Gastroesophageal sphincter (tissue), 4 donors: ENCODE measurements around the gene GUCA1C. TPM values are rescaled to one million over a fixed set of nuclear protein-coding genes. Genes with fewer than 3 reads are reported as not detected.

Experiments
- ATAC-seq: fragments of 150-250 bp; one replicate; pipeline ENCODE4 v1.9.1; 2016; ENCODE audit warnings: mild to moderate bottlenecking, moderate library complexity
- H3K27ac ChIP-seq, 4 donors: fragments of 200-600 bp; sonication (generic) in 3 of 4; 1 replicate in 3 of 4; 2 replicates in 1 of 4; pipeline ENCODE4 v1.5.1; 2016 to 2019
- H3K27me3 ChIP-seq: fragments of 200-600 bp; sonication (generic); one replicate; pipeline ENCODE4 v1.5.1; 2019
- H3K36me3 ChIP-seq, 2 donors: fragments of 200-600 bp; sonication (generic); one replicate each; pipeline ENCODE4 v1.5.1; 2019; ENCODE audit warnings: control low read depth in 1 of 2
- H3K4me1 ChIP-seq, 3 donors: fragments of 200-600 bp; sonication (generic); 1 replicate in 2 of 3; 2 replicates in 1 of 3; pipeline ENCODE4 v1.5.1; 2016 to 2019; ENCODE audit warnings: control low read depth in 2 of 3
- H3K4me3 ChIP-seq, 2 donors: fragments of 200-600 bp; sonication (generic); one replicate each; pipeline ENCODE4 v1.5.1; 2019; ENCODE audit warnings: mild to moderate bottlenecking in 1 of 2, moderate library complexity in 1 of 2
- H3K9me3 ChIP-seq, 3 donors: fragments of 200-600 bp; sonication (generic); one replicate each; pipeline ENCODE4 v1.5.1; 2017 to 2019; ENCODE audit warnings: control low read depth in 2 of 3
- EP300 ChIP-seq: sonication (generic); formaldehyde crosslinking; IDR thresholded peaks from one replicate; pipeline ENCODE4 v1.6.1; 2017; ENCODE audit warnings: antibody characterized with exemption, mild to moderate bottlenecking
- POLR2A ChIP-seq, 2 donors: fragments of 450-650 bp; IDR thresholded peaks; one replicate each; pipeline ENCODE4 v1.6.1; 2017; ENCODE audit warnings: antibody characterized with exemption in 2 of 2, mild to moderate bottlenecking in 2 of 2, moderate library complexity in 1 of 2
- POLR2AphosphoS5 ChIP-seq: sonication (generic); formaldehyde crosslinking; IDR thresholded peaks from one replicate; pipeline ENCODE4 v1.6.1; 2017; ENCODE audit warnings: antibody characterized with exemption
- WGBS, 2 donors: methylation state at CpG; one replicate each; pipeline ENCODE4 v1.1.5; 2018; ENCODE audit warnings: low coverage in 1 of 2; 5-methylcytosine and 5-hydroxymethylcytosine counted together
- total RNA-seq, 4 donors: library from RNA; depleted of rRNA; stranded (reverse); fragments of >200 nt; gene quantifications; one replicate each; pipeline ENCODE4 v1.1.0, GENCODE V29; 2016
- TF ChIP-seq, protein P1 (sequence below), 4 experiments: fragments of 200-600 bp in 2 of 4; fragments of 450-650 bp in 2 of 4; sonication (generic) in 1 of 4; IDR thresholded peaks; one replicate each; pipeline ENCODE4 v1.5.1; 2017 to 2019; ENCODE audit warnings: antibody characterized with exemption in 4 of 4, mild to moderate bottlenecking in 2 of 4, moderate library complexity in 2 of 4

The GUCA1C gene
- total RNA-seq, 4 donors from 2014 or later, result not detected

DNA sequence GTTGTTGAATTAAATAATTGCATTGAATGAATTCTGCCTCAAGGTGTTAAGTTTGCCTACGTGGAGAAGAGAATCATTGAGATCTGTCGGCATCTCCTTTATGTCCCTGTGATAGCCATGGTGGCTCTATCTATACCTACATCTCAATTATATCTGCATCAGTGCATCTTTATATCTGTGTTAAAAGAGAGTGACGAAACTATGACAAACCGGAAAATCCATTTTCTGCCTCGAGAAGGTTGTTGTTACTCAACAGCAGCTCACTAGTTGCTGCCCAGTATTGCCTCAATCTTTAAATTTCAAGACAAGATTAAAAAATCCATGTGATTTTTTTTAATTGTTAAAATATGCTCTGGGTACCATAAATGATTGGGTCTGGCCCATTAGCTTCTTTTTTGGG, 58.7 kb downstream of the GUCA1C start:
- no peaks in the 10 kb centered on the region for H3K27me3 ChIP-seq
- 84 to 85% methylated on average over 5 of the region's 5 CpGs for WGBS, 2 donors
- TF ChIP-seq, protein P1, sequence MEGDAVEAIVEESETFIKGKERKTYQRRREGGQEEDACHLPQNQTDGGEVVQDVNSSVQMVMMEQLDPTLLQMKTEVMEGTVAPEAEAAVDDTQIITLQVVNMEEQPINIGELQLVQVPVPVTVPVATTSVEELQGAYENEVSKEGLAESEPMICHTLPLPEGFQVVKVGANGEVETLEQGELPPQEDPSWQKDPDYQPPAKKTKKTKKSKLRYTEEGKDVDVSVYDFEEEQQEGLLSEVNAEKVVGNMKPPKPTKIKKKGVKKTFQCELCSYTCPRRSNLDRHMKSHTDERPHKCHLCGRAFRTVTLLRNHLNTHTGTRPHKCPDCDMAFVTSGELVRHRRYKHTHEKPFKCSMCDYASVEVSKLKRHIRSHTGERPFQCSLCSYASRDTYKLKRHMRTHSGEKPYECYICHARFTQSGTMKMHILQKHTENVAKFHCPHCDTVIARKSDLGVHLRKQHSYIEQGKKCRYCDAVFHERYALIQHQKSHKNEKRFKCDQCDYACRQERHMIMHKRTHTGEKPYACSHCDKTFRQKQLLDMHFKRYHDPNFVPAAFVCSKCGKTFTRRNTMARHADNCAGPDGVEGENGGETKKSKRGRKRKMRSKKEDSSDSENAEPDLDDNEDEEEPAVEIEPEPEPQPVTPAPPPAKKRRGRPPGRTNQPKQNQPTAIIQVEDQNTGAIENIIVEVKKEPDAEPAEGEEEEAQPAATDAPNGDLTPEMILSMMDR (IDR thresholded peaks at IDR 0.05), result no peak
- TF ChIP-seq POLR2AphosphoS5 (no peak), POLR2A (IDR thresholded peaks at IDR 0.05) (no peak), EP300 (no peak)
- ATAC-seq, result no peak
- H3K27ac ChIP-seq, result no peak overlapping the region
- no peaks in the 10 kb centered on the region for H3K4me1 ChIP-seq
- no peak overlapping the region for H3K4me3 ChIP-seq
- no peaks in the 10 kb centered on the region for H3K36me3 ChIP-seq
- no peaks in the 10 kb centered on the region for H3K9me3 ChIP-seq

DNA sequence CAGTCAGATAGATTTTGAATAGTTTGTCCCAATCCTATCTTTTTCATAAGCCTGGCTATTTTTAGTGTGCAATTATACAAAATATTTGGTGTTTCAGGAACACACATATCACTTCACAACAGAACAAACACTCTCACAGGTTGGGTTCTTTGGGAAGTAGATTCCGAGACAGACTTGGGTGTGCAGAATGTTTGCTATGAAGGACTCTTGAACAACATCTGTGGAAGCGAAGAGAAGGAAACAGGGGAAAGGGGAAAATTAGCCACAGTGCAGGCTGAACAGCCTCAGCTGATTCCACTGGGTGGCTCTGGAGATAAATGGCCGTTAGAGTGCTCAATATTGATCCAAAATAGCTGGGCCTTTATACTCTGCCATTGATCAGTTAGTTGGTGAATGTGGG, 61.8 kb downstream of the GUCA1C start:
- no peak for ATAC-seq

DNA sequence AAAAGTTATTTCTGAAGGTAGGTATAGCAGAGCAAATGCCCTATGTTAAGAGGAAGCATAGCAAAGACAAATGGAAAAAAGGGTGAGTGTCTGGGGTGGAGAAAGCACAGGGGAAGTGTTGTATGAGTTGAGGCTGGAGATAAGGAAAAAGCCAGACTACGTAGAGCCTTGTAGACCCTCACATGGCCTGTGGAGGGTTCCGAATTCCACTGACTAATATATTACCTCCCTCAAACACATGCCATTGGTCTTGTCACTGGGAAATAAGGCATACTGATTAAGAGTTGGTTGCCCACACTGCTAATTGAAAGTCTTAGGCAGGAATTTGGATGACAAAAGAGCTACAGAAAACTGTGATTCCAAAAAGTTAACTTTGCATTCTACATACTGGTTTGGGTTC, 65.9 kb downstream of the GUCA1C start:
- H3K27ac ChIP-seq, result no peak overlapping the region
- 76 to 96% methylated on average over 2 of the region's 2 CpGs for WGBS, 2 donors
- TF ChIP-seq, protein P1 (IDR thresholded peaks at IDR 0.05), result no peak
- no peak for TF ChIP-seq POLR2AphosphoS5
- TF ChIP-seq EP300, result no peak
- no peak for TF ChIP-seq POLR2A (IDR thresholded peaks at IDR 0.05)
- no peaks in the 10 kb centered on the region for H3K27me3 ChIP-seq
- H3K4me3 ChIP-seq, result no peak overlapping the region
- H3K4me1 ChIP-seq, result no peaks in the 10 kb centered on the region
- no peaks in the 10 kb centered on the region for H3K36me3 ChIP-seq
- ATAC-seq, result no peak
- H3K9me3 ChIP-seq, result no peaks in the 10 kb centered on the region

More for the DNA sequence above, 61.8 kb downstream of the GUCA1C start:
- Histone ChIP-seq H3K27me3 (no peaks in the 10 kb centered on the region), H3K4me3 (no peak overlapping the region), H3K36me3 (no peaks in the 10 kb centered on the region), H3K4me1 (no peaks in the 10 kb centered on the region), H3K9me3 (no peaks in the 10 kb centered on the region), H3K27ac (no peak overlapping the region)
- TF ChIP-seq, protein P1 (IDR thresholded peaks at IDR 0.05), result no peak
- TF ChIP-seq POLR2AphosphoS5 (no peak), EP300 (no peak), POLR2A (IDR thresholded peaks at IDR 0.05) (no peak)
- 65 to 93% methylated on average over 2 to 3 of the region's 3 CpGs for WGBS, 2 donors

DNA sequence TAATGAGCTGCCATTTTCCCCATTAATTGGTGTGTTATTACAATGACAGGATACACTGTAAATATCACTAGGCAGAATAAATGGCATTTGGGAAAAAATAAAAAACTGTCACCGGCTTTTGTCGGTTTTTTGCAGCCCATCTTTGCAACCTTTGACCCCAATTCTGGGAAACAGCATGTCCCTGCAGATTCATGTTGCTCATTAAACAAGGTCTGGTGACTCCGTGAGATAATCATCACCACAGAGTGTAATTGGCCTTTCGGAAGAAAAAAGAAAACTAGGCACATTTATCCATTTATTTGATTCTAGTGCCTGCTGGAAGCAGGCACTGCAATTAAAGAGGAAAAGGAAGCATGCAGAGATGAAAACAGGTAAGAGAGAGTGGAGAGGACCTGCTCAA, 66.6 kb downstream of the GUCA1C start:
- H3K36me3 ChIP-seq, result no peaks in the 10 kb centered on the region
- ATAC-seq, result no peak
- no peak for TF ChIP-seq POLR2A (IDR thresholded peaks at IDR 0.05)
- no peak for TF ChIP-seq EP300
- no peak for TF ChIP-seq POLR2AphosphoS5
- no peaks in the 10 kb centered on the region for H3K9me3 ChIP-seq
- H3K27ac ChIP-seq, result no peak overlapping the region
- no peaks in the 10 kb centered on the region for H3K27me3 ChIP-seq
- 82 to 91% methylated on average over 4 of the region's 4 CpGs for WGBS, 2 donors
- H3K4me1 ChIP-seq, result no peaks in the 10 kb centered on the region
- no peak overlapping the region for H3K4me3 ChIP-seq

DNA sequence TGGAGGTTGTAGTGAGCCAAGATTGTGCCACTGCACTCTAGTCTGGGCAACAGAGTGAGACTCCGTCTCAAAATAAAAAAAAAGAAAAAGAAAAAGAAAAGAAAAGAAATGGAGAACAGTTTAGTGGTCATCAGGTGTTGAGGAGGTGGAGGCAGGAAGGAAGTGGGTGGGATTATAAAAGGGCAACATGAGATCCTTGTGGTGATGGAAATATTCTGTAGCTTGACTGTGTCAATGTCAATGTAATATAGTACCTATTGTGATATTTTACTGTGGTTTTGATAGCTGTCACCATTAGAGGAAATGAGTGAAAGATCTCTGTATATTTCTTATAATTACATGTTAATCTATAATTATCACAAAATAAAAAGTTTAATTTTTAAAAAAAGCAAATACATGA, 70.3 kb downstream of the GUCA1C start:
- whole genome bisulfite sequencing, 2 donors, result 0% methylated on average over 1 of the region's 1 CpG
- Histone ChIP-seq H3K4me1 (no peaks in the 10 kb centered on the region), H3K36me3 (no peaks in the 10 kb centered on the region), H3K27me3 (no peaks in the 10 kb centered on the region), H3K4me3 (no peak overlapping the region), H3K9me3 (no peaks in the 10 kb centered on the region), H3K27ac (no peak overlapping the region)
- no peak for ATAC-seq
- TF ChIP-seq POLR2AphosphoS5 (no peak), EP300 (no peak), POLR2A (IDR thresholded peaks at IDR 0.05) (no peak)
- TF ChIP-seq, protein P1 (IDR thresholded peaks at IDR 0.05), result no peak

DNA sequence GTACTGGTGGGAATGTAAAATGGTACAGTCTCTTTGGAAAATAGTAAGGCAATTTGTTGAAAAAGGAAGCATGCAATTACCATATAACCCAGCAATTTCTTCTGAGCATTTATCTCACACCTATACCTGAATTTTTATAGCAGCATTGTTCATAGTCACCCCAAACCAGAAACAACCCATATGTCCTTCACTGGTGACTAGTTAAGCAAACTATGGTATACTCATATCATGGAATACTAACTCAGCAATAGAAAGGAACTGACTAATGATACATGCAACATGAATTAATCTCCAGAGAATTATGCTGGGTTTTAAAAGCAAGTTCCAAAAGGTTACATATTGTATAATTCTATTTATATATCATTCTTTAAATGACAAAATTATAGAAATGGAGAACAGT, 70.9 kb downstream of the GUCA1C start:
- Histone ChIP-seq H3K27me3 (no peaks in the 10 kb centered on the region), H3K4me3 (no peak overlapping the region), H3K4me1 (no peaks in the 10 kb centered on the region), H3K9me3 (no peaks in the 10 kb centered on the region), H3K27ac (no peak overlapping the region), H3K36me3 (no peaks in the 10 kb centered on the region)
- TF ChIP-seq, protein P1 (IDR thresholded peaks at IDR 0.05), result no peak
- TF ChIP-seq EP300, result no peak
- TF ChIP-seq POLR2AphosphoS5, result no peak
- TF ChIP-seq POLR2A (IDR thresholded peaks at IDR 0.05), result no peak
- ATAC-seq, result no peak
